Rectal smooth muscle tissue (tissue), 1 donor: ENCODE data around the gene SCN1B.
"Not testable (repeated sequence)": the region's sequence is repeated elsewhere in the genome, so short reads cannot be mapped to it uniquely, and the experiment has no call there.

Source experiments
- H3K27ac ChIP-seq: one replicate; pipeline ENCODE4 v1.7.0; 2013; ENCODE audit warnings: low read depth, low read length, inconsistent platforms
- H3K27me3 ChIP-seq: one replicate; pipeline ENCODE4 v1.7.0; 2013; ENCODE audit warnings: low read length; ENCODE audit not compliant: control insufficient read depth, insufficient read depth
- H3K36me3 ChIP-seq: one replicate; pipeline ENCODE4 v1.7.0; 2013; ENCODE audit warnings: low read length; ENCODE audit not compliant: control insufficient read depth, insufficient read depth
- H3K4me1 ChIP-seq: one replicate; pipeline ENCODE4 v1.7.0; 2013; ENCODE audit warnings: low read length; ENCODE audit not compliant: control insufficient read depth, insufficient read depth
- H3K4me3 ChIP-seq: one replicate; pipeline ENCODE4 v1.7.0; 2013; ENCODE audit warnings: low read length
- H3K9ac ChIP-seq: one replicate; pipeline ENCODE4 v1.7.0; 2013; ENCODE audit warnings: low read length

The SCN1B gene

GRCh38 chr19:35005256-35005977, 24.9 kb upstream of the SCN1B start:
- Histone ChIP-seq H3K27ac (no peak overlapping the region), H3K4me1 (no peaks in the 10 kb centered on the region), H3K27me3 (no peaks in the 10 kb centered on the region), H3K4me3 (no peak overlapping the region), H3K9ac (no peak overlapping the region), H3K36me3 (peaks cover 9% of the 10 kb centered on the region)

- not testable (repeated sequence) for H3K9ac ChIP-seq, H3K4me1 ChIP-seq, H3K27me3 ChIP-seq, H3K27ac ChIP-seq, H3K4me3 ChIP-seq
- peaks cover 12% of the 10 kb centered on the region for H3K36me3 ChIP-seq
Measured at GRCh38 chr19:35006007-35006341, 24.3 kb upstream of the SCN1B start.

- H3K4me3 ChIP-seq: no peak overlapping the region
- no peak overlapping the region for H3K27ac ChIP-seq
- H3K36me3 ChIP-seq: peaks cover 16% of the 10 kb centered on the region
- H3K27me3 ChIP-seq: no peaks in the 10 kb centered on the region
- no peak overlapping the region for H3K9ac ChIP-seq
- H3K4me1 ChIP-seq: no peaks in the 10 kb centered on the region
Measured at GRCh38 chr19:35006342-35006998, 23.8 kb upstream of the SCN1B start.

GRCh38 chr19:35006999-35007365, 23.3 kb upstream of the SCN1B start:
- H3K27me3 ChIP-seq: no peaks in the 10 kb centered on the region
- H3K36me3 ChIP-seq: peaks cover 19% of the 10 kb centered on the region
- no peaks in the 10 kb centered on the region for H3K4me1 ChIP-seq
- H3K27ac ChIP-seq: no peak overlapping the region
- no peak overlapping the region for H3K4me3 ChIP-seq
- no peak overlapping the region for H3K9ac ChIP-seq

GRCh38 chr19:35007427-35007826, 22.8 kb upstream of the SCN1B start:
- peaks cover 22% of the 10 kb centered on the region for H3K36me3 ChIP-seq
- H3K9ac ChIP-seq, H3K27ac ChIP-seq, H3K4me3 ChIP-seq, H3K4me1 ChIP-seq, H3K27me3 ChIP-seq: not testable (repeated sequence)

- Histone ChIP-seq H3K27me3 (no peaks in the 10 kb centered on the region), H3K9ac (no peak overlapping the region), H3K27ac (no peak overlapping the region), H3K36me3 (peaks cover 23% of the 10 kb centered on the region), H3K4me3 (no peak overlapping the region), H3K4me1 (no peaks in the 10 kb centered on the region)
Measured at GRCh38 chr19:35008891-35009341, 21.4 kb upstream of the SCN1B start.

- no peak overlapping the region for H3K4me3 ChIP-seq
- H3K9ac ChIP-seq: no peak overlapping the region
- no peak overlapping the region for H3K27ac ChIP-seq
- H3K36me3 ChIP-seq: peaks cover 25% of the 10 kb centered on the region
- no peaks in the 10 kb centered on the region for H3K4me1 ChIP-seq
- H3K27me3 ChIP-seq: no peaks in the 10 kb centered on the region
Measured at GRCh38 chr19:35009424-35010415, 20.6 kb upstream of the SCN1B start.

GRCh38 chr19:35011091-35011689, 19.1 kb upstream of the SCN1B start:
- no peaks in the 10 kb centered on the region for H3K27me3 ChIP-seq
- H3K36me3 ChIP-seq: peaks cover 30% of the 10 kb centered on the region
- no peak overlapping the region for H3K27ac ChIP-seq
- H3K9ac ChIP-seq: no peak overlapping the region
- no peak overlapping the region for H3K4me3 ChIP-seq
- H3K4me1 ChIP-seq: no peaks in the 10 kb centered on the region

- Histone ChIP-seq H3K27me3 (no peaks in the 10 kb centered on the region), H3K4me1 (no peaks in the 10 kb centered on the region), H3K27ac (no peak overlapping the region), H3K36me3 (peaks cover 30% of the 10 kb centered on the region), H3K9ac (no peak overlapping the region), H3K4me3 (no peak overlapping the region)
Measured at GRCh38 chr19:35011737-35012682, 18.3 kb upstream of the SCN1B start.

GRCh38 chr19:35013041-35013819, 17.0 kb upstream of the SCN1B start:
- Histone ChIP-seq H3K27ac (no peak overlapping the region), H3K36me3 (peaks cover 36% of the 10 kb centered on the region), H3K27me3 (no peaks in the 10 kb centered on the region), H3K9ac (no peak overlapping the region), H3K4me3 (no peak overlapping the region), H3K4me1 (no peaks in the 10 kb centered on the region)
